ENCODE measurements around the gene APEH.

DNA sequence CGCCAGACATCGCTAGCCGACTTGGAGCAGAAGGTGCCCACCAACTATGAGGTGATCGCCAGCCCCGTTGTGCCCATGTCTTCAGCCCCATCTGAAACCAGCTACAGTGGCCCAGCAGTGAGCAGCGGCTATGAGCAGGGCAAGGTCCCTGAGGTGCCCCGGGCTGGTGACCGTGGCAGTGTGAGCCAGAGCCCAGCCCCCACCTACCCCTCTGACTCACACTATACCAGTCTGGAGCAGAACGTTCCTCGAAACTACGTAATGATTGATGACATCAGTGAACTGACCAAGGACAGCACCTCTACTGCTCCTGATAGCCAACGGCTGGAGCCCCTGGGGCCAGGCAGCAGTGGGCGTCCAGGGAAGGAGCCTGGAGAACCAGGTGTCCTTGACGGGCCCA, 12.9 kb upstream of the APEH start:
- no peak for TF ChIP-seq EZH2phosphoT487 (IDR thresholded peaks at IDR 0.05; ENCODE audit: low read depth)
- TF ChIP-seq CTCF (IDR thresholded peaks at IDR 0.05; ENCODE audit: low read depth, low read length), result no peak
